Neural cell (in vitro differentiated cells): ENCODE measurements around the gene TLR6. TPM values are rescaled to one million over a fixed set of nuclear protein-coding genes. Genes with fewer than 3 reads are reported as not detected.

Experiments
- H2AFZ ChIP-seq: fragments of 200-600, 300-800 bp; sonication (generic), shearing (Covaris generic); 2 replicates; pipeline ENCODE4 v1.6.0; 2014; ENCODE audit warnings: low read depth, mild to moderate bottlenecking, antibody characterized with exemption, low read length, moderate library complexity
- H3F3A ChIP-seq: fragments of 200-600 bp; shearing (Covaris generic); 2 replicates; pipeline ENCODE4 v1.6.1; 2016; ENCODE audit warnings: mild to moderate bottlenecking, moderate library complexity, mixed read lengths, antibody characterized with exemption, low read length; ENCODE audit not compliant: insufficient read depth, poor library complexity, severe bottlenecking
- H3K27ac ChIP-seq: fragments of 200-600, 300-800 bp; sonication (generic), shearing (Covaris generic); 2 replicates; pipeline ENCODE4 v1.5.1; 2014; ENCODE audit warnings: mild to moderate bottlenecking, low read length, moderate library complexity
- H3K27me3 ChIP-seq: fragments of 300-800, 200-600 bp; sonication (generic), shearing (Covaris generic); 2 replicates; pipeline ENCODE4 v1.6.0; 2014; ENCODE audit warnings: mild to moderate bottlenecking, low read depth, low read length, moderate library complexity; ENCODE audit not compliant: insufficient read depth
- H3K36me3 ChIP-seq: fragments of 300-800, 200-600 bp; sonication (generic), shearing (Covaris generic); 2 replicates; pipeline ENCODE4 v1.5.1; 2014; ENCODE audit warnings: mild to moderate bottlenecking, antibody characterized with exemption, low read length, moderate library complexity; ENCODE audit not compliant: insufficient read depth
- H3K4me2 ChIP-seq: fragments of 300-800, 200-600 bp; sonication (generic), shearing (Covaris generic); 2 replicates; pipeline ENCODE4 v1.6.0; 2014; ENCODE audit warnings: mild to moderate bottlenecking, low read length
- H3K4me3 ChIP-seq: fragments of 300-800, 200-600 bp; sonication (generic), shearing (Covaris generic); 2 replicates; pipeline ENCODE4 v1.5.1; 2014; ENCODE audit warnings: mild to moderate bottlenecking, low read length, moderate library complexity
- H3K79me2 ChIP-seq: fragments of 200-600 bp; shearing (Covaris generic); replicated peaks from 2 replicates; pipeline ENCODE4 v1.6.0; 2014; ENCODE audit warnings: mild to moderate bottlenecking, low read length, moderate library complexity; ENCODE audit not compliant: insufficient read depth
- H3K9ac ChIP-seq: fragments of 300-800, 200-600 bp; sonication (generic), shearing (Covaris generic); 2 replicates; pipeline ENCODE4 v1.6.1; 2016; ENCODE audit warnings: mild to moderate bottlenecking, low read length, mixed read lengths
- H3K9me2 ChIP-seq: fragments of 200-600 bp; shearing (Covaris generic); 2 replicates; pipeline ENCODE4 v1.6.1; 2016; ENCODE audit warnings: mild to moderate bottlenecking, low read length, mixed read lengths; ENCODE audit not compliant: insufficient read depth
- H3K9me3 ChIP-seq: fragments of 200-600, 300-800 bp; sonication (generic), shearing (Covaris generic); 2 replicates; pipeline ENCODE4 v1.6.1; 2016; ENCODE audit warnings: mild to moderate bottlenecking, mixed run types, low read length, moderate library complexity, mixed read lengths
- H4K20me1 ChIP-seq: fragments of 200-600 bp; shearing (Covaris generic); 2 replicates; pipeline ENCODE4 v1.6.1; 2016; ENCODE audit warnings: mild to moderate bottlenecking, mixed run types; ENCODE audit not compliant: insufficient read depth
- EP300 ChIP-seq: fragments of 450-650 bp; conservative IDR thresholded peaks from 2 replicates; pipeline ENCODE4 v1.6.1; 2014; ENCODE audit warnings: antibody characterized with exemption, mild to moderate bottlenecking, moderate library complexity; ENCODE audit not compliant: poor library complexity, severe bottlenecking
- EZH2 ChIP-seq: fragments of 200-600, 300-800 bp; shearing (Covaris generic), sonication (generic); IDR thresholded peaks from 2 replicates; pipeline ENCODE4 v1.6.1; 2014; ENCODE audit warnings: antibody characterized with exemption, low read length, borderline replicate concordance, mild to moderate bottlenecking; ENCODE audit not compliant: insufficient read depth, poor library complexity, severe bottlenecking
- MXI1 ChIP-seq: fragments of 450-650 bp; conservative IDR thresholded peaks from 2 replicates; pipeline ENCODE4 v1.6.1; 2014; ENCODE audit warnings: antibody characterized with exemption, mild to moderate bottlenecking; ENCODE audit not compliant: poor library complexity, severe bottlenecking
- POLR2AphosphoS5 ChIP-seq: IDR thresholded peaks from 2 replicates; pipeline ENCODE4 v1.6.1; 2012
- RAD21 ChIP-seq: fragments of 450-650 bp; conservative IDR thresholded peaks from 2 replicates; pipeline ENCODE4 v1.6.1; 2014; ENCODE audit warnings: antibody characterized with exemption, mild to moderate bottlenecking, moderate library complexity
- SMC3 ChIP-seq: fragments of 450-650 bp; conservative IDR thresholded peaks from 2 replicates; pipeline ENCODE4 v1.6.1; 2014; ENCODE audit warnings: antibody characterized with exemption, mild to moderate bottlenecking, moderate library complexity; ENCODE audit not compliant: poor library complexity
- TAF1 ChIP-seq: IDR thresholded peaks from 2 replicates; pipeline ENCODE4 v1.6.1; 2012; ENCODE audit warnings: low read depth
- polyA plus RNA-seq: library from polyadenylated mRNA; depleted of rRNA; stranded (reverse); fragments of >200 nt; gene quantifications from 2 replicates; pipeline ENCODE4 v1.2.3, GENCODE V29; 2014
- TF ChIP-seq, protein P1 (sequence below): fragments of 450-650 bp; IDR thresholded peaks from 2 replicates; pipeline ENCODE4 v1.5.1; 2014; ENCODE audit warnings: antibody characterized with exemption, mild to moderate bottlenecking, moderate library complexity; ENCODE audit not compliant: poor library complexity, severe bottlenecking
- TF ChIP-seq, protein P2 (sequence below): IDR thresholded peaks from 2 replicates; pipeline ENCODE4 v1.6.1; 2012; ENCODE audit warnings: borderline replicate concordance

Gene TLR6
- polyA plus RNA-seq, 1 donor from 2014 or later, result not detected

DNA sequence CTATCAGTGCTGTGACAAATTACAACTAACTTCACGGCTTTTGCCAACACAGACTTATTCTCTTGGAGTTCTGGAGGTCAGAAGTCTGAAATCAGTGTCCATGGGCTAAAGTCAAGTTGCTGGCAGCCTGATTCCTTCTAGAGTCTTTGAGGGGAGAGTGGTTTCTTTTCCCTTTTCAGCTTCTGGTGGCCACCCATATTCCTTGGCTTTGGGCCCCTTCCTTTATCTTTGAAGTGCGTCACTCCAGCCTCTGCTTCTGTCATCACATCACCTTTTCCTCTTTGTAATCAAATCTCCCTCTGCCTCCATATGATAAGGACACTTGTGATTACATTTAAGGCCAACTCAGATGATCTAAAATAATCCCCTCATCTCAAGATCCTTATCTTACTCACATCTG lies 20.0 kb upstream of the TLR6 start:
- no peaks in the 10 kb centered on the region for H3K9me2 ChIP-seq
- H3K27me3 ChIP-seq, result no peaks in the 10 kb centered on the region
- no peaks in the 10 kb centered on the region for H3K9me3 ChIP-seq
- no peak overlapping the region for H2AFZ ChIP-seq
- no peaks in the 10 kb centered on the region for H3F3A ChIP-seq
- H3K4me2 ChIP-seq, result no peak overlapping the region
- TF ChIP-seq POLR2AphosphoS5 (no peak), MXI1 (no peak), EZH2 (no peak), EP300 (no peak), TAF1 (no peak), RAD21 (no peak), SMC3 (no peak)
- TF ChIP-seq, protein P1, sequence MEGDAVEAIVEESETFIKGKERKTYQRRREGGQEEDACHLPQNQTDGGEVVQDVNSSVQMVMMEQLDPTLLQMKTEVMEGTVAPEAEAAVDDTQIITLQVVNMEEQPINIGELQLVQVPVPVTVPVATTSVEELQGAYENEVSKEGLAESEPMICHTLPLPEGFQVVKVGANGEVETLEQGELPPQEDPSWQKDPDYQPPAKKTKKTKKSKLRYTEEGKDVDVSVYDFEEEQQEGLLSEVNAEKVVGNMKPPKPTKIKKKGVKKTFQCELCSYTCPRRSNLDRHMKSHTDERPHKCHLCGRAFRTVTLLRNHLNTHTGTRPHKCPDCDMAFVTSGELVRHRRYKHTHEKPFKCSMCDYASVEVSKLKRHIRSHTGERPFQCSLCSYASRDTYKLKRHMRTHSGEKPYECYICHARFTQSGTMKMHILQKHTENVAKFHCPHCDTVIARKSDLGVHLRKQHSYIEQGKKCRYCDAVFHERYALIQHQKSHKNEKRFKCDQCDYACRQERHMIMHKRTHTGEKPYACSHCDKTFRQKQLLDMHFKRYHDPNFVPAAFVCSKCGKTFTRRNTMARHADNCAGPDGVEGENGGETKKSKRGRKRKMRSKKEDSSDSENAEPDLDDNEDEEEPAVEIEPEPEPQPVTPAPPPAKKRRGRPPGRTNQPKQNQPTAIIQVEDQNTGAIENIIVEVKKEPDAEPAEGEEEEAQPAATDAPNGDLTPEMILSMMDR, result no peak
- TF ChIP-seq, protein P2, sequence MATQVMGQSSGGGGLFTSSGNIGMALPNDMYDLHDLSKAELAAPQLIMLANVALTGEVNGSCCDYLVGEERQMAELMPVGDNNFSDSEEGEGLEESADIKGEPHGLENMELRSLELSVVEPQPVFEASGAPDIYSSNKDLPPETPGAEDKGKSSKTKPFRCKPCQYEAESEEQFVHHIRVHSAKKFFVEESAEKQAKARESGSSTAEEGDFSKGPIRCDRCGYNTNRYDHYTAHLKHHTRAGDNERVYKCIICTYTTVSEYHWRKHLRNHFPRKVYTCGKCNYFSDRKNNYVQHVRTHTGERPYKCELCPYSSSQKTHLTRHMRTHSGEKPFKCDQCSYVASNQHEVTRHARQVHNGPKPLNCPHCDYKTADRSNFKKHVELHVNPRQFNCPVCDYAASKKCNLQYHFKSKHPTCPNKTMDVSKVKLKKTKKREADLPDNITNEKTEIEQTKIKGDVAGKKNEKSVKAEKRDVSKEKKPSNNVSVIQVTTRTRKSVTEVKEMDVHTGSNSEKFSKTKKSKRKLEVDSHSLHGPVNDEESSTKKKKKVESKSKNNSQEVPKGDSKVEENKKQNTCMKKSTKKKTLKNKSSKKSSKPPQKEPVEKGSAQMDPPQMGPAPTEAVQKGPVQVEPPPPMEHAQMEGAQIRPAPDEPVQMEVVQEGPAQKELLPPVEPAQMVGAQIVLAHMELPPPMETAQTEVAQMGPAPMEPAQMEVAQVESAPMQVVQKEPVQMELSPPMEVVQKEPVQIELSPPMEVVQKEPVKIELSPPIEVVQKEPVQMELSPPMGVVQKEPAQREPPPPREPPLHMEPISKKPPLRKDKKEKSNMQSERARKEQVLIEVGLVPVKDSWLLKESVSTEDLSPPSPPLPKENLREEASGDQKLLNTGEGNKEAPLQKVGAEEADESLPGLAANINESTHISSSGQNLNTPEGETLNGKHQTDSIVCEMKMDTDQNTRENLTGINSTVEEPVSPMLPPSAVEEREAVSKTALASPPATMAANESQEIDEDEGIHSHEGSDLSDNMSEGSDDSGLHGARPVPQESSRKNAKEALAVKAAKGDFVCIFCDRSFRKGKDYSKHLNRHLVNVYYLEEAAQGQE, result no peak
- H3K79me2 ChIP-seq, result no peaks in the 10 kb centered on the region
- no peak overlapping the region for H3K27ac ChIP-seq
- H3K9ac ChIP-seq, result no peak overlapping the region
- H3K4me3 ChIP-seq, result no peak overlapping the region
- no peaks in the 10 kb centered on the region for H3K36me3 ChIP-seq
- no peaks in the 10 kb centered on the region for H4K20me1 ChIP-seq

- Histone ChIP-seq H3K79me2 (no peaks in the 10 kb centered on the region), H3K9ac (no peak overlapping the region)
- TF ChIP-seq EZH2 (no peak), SMC3 (no peak), EP300 (no peak), TAF1 (no peak), POLR2AphosphoS5 (no peak), MXI1 (no peak), RAD21 (no peak)
- TF ChIP-seq, protein P2, result no peak
- TF ChIP-seq, protein P1, result no peak
Observed at GRCh38 chr4:38873290-38873944, 16.8 kb upstream of the TLR6 start.

More at GRCh38 chr4:38873290-38873944, 16.8 kb upstream of the TLR6 start:
- H3K27ac ChIP-seq, result no peak overlapping the region
- no peak overlapping the region for H3K4me2 ChIP-seq
- no peaks in the 10 kb centered on the region for H3K9me3 ChIP-seq
- no peaks in the 10 kb centered on the region for H4K20me1 ChIP-seq
- H3K36me3 ChIP-seq, result no peaks in the 10 kb centered on the region
- no peaks in the 10 kb centered on the region for H3F3A ChIP-seq
- H3K4me3 ChIP-seq, result no peak overlapping the region
- H3K9me2 ChIP-seq, result no peaks in the 10 kb centered on the region
- no peak overlapping the region for H2AFZ ChIP-seq
- H3K27me3 ChIP-seq, result peaks cover 8% of the 10 kb centered on the region
